SK-N-SH treated with all-trans-retinoic acid at 6 μM for 48 hours (cell line): Measurements from ENCODE around the gene CLCN4.

ENCODE experiments used
- ARNTL ChIP-seq: fragments of 450-650 bp; formaldehyde crosslinking; IDR thresholded peaks from 2 replicates; pipeline ENCODE4 v1.5.0; 2020; ENCODE audit warnings: low read depth, mild to moderate bottlenecking, moderate library complexity, borderline replicate concordance
- BACH2 ChIP-seq: fragments of 250-450 bp; sonication (Bioruptor Pico); IDR thresholded peaks from 2 replicates; pipeline ENCODE4 v1.9.0; 2021; ENCODE audit warnings: mild to moderate bottlenecking, borderline replicate concordance
- PATZ1 ChIP-seq: fragments of 250-450 bp; sonication (Bioruptor Pico); IDR thresholded peaks from 2 replicates; pipeline ENCODE4 v1.8.0; 2020; ENCODE audit warnings: mild to moderate bottlenecking, moderate library complexity, borderline replicate concordance
- POU6F1 ChIP-seq: fragments of 250-450 bp; sonication (Bioruptor Pico); IDR thresholded peaks from 2 replicates; pipeline ENCODE4 v1.8.0; 2021; ENCODE audit warnings: low read depth, mild to moderate bottlenecking, moderate library complexity, borderline replicate concordance
- RARB ChIP-seq: fragments of 250-450 bp; sonication (Bioruptor Pico); IDR thresholded peaks from 2 replicates; pipeline ENCODE4 v1.8.0; 2021; ENCODE audit warnings: mild to moderate bottlenecking, moderate library complexity
- SNAI2 ChIP-seq: fragments of 250-450 bp; sonication (Bioruptor Pico); IDR thresholded peaks from 2 replicates; pipeline ENCODE4 v1.5.0; 2020; ENCODE audit warnings: mild to moderate bottlenecking, moderate library complexity
- ZC3H10 ChIP-seq: fragments of 250-450 bp; sonication (Bioruptor Pico); IDR thresholded peaks from 2 replicates; pipeline ENCODE4 v1.5.1; 2021; ENCODE audit warnings: mild to moderate bottlenecking, moderate library complexity
- ZFP3 ChIP-seq: fragments of 250-450 bp; sonication (Bioruptor Pico); IDR thresholded peaks from 2 replicates; pipeline ENCODE4 v1.5.0; 2020; ENCODE audit warnings: mild to moderate bottlenecking, moderate library complexity
- ZNF565 ChIP-seq: fragments of 450-650 bp; formaldehyde crosslinking; conservative IDR thresholded peaks from 2 replicates; pipeline ENCODE4 v1.5.0; 2020; ENCODE audit warnings: low read depth, mild to moderate bottlenecking, moderate library complexity
- ZNF70 ChIP-seq: fragments of 450-650 bp; formaldehyde crosslinking; IDR thresholded peaks from 2 replicates; pipeline ENCODE4 v1.5.0; 2020; ENCODE audit warnings: mild to moderate bottlenecking, moderate library complexity

- TF ChIP-seq ARNTL (CRISPR knock-in tag) (no peak), RARB (CRISPR knock-in tag) (no peak), POU6F1 (no peak), ZFP3 (CRISPR knock-in tag) (no peak), SNAI2 (CRISPR knock-in tag) (no peak), ZNF565 (CRISPR knock-in tag) (no peak), BACH2 (no peak), ZC3H10 (CRISPR knock-in tag) (no peak), ZNF70 (CRISPR knock-in tag) (no peak), PATZ1 (CRISPR knock-in tag) (no peak)
Measured at GRCh38 chrX:10245886-10246285, 89.1 kb downstream of the CLCN4 start.
